IPS DF 4.7 (cell line): ENCODE results near the gene XYLT2.
"Not testable (repeated sequence)": the region's sequence is repeated elsewhere in the genome, so short reads cannot be mapped to it uniquely, and the experiment has no call there.

Experiments
- DNase-seq: peaks from one replicate; pipeline ENCODE4 v3.0.0-alpha.2; 2013; ENCODE audit warnings: low spot score; ENCODE audit errors: extremely low read depth

XYLT2 gene

DNA sequence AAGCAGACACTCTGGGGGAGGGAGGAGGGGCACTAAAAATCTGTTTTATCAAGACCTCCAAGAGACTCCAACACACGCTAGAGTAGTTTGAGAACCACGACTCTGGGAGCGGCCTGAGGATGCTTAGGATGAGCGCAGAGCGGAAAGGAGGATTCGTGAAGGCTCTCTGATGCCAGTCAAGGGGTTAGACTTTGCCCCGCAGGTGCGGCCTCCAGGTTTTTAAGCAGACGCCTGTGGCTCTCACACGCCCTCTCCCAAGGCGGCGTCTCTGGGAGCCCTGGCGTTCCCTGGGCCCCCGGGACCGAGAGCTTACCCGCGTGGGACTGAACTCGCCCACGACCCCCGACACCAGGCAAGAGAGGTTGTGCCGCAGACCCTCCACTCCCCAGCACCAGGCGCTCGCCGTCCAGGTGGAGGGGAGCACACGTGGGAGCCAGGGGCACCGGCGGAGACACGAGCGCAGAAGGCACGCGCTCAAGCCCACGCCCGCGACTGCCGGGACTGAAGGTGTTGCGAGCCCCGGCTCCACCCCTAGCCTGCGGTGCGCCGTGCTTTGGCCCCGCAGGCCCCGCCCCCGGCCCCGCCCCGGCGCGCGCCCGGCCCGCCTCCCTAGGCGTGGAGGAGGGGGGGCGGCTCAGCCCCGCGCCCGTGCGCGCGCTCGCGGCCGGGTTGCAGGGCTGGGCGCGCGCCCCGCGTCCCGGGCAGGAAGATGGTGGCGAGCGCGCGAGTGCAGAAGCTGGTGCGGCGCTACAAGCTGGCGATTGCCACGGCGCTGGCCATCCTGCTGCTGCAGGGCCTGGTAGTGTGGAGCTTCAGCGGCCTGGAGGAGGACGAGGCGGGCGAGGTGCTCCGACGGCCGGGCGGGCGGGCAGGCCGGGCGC is at the start of gene XYLT2:
Gene XYLT2, plus strand, starts transcription at position 695 of the 881 bp plus-strand sequence. Its CDS starts 15 bp downstream, at position 710.
- DNase-seq: no peak

DNA sequence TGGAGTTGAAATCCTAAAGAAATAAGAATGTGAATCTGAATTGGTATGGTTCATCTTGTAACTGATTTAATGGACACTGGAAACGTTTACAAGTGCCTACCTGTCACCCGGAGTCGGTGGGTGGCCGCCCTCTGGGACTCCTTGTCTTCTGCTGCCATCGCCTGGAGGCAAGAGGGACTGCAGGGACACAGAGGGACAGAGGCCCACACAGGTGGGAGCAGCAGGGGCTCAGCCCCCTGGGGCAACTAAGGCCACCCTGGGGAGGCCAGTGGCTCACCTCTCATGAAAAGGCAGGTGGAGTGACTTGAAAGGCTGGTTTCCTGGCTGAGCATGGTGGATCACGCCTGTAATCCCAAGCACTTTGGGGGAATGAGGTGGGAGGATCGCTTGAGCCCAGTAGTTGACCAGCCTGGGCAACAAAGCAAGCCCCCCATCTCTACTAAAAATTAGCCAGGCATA is 48.5 kb upstream of the XYLT2 start:
- no peak for DNase-seq

- no peak for DNase-seq
Measured at GRCh38 chr17:50298018-50298417, 47.9 kb upstream of the XYLT2 start.

DNA sequence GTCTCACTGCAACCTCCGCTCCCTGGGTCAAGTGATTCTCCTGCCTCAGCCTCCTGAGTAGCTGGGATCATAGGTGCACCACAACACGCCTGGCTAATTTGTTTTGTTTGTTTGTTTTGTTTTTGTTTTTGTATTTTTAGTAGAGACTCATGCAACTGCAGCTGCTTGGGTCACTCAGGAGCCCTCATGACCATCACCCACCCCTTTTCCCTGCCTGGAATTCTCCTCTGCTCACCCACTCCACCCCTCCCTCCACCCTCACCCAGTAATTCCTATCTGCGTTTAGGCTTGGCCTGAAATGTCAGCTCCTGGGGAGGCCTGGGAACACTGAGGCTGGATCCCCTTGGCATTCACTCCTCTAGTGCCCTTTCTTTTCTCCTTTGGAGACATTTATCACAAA is 46.1 kb upstream of the XYLT2 start:
- no peak for DNase-seq

DNA sequence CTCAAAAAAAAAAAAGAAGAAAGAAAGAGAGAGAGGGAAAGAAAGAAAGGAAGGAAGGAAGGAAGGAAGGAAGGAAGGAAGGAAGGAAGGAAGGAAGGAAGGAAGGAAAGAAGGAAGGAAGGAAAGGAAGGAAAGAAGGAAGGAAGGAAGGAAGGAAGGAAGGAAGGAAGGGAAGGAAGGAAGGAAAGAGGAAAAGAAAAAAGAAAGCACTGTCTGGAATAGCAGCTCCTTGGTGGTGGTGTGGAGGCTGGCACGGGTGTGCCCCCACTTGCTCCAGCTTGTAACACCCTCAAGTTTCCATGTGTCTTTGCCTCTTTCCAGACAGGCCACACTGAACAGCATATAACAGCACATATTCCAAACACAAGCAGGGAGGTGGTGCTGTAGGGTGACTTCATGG is 45.1 kb upstream of the XYLT2 start:
- not testable (repeated sequence) for DNase-seq

- no peak for DNase-seq
Measured at GRCh38 chr17:50301891-50302584, 43.9 kb upstream of the XYLT2 start.

DNA sequence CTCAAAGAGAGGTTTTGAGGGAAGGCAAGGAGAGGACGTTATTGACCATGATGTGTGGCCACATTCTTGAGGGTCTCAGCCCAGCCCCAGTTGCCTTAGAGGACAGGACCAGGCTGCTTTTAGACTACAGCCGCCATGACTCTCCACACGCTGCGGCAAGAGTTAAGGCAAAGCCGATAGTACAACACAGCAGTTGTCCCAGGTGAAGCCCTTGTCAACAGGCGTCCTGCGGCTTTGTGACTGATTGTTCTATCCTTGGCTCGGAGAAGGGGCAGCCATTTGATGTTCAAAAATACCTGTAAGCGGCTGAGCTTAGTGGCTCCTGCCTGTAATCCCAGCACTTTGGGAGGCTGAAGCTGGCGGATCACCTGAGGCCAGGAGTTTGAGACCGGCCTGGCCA is 42.9 kb upstream of the XYLT2 start:
- DNase-seq: no peak

DNA sequence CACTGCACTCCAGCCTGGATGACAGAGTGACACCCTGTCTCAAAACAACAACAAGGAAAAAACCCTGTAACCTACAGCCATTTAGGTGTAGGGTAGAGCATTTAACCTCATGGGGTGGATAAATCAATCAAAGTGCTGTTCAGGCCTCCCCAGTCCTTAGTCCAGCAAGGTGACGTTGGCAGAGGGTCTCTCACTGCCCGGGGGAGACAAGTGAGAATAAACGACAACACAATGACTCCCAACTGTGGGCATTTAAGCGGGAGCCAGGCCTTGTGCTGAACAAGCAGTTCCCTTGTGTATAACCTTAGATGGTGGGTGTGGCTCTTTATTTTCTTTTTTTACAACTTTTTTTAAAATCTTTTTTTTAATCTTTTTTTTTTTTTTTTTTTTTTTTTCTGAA is 42.3 kb upstream of the XYLT2 start:
- no peak for DNase-seq

DNA sequence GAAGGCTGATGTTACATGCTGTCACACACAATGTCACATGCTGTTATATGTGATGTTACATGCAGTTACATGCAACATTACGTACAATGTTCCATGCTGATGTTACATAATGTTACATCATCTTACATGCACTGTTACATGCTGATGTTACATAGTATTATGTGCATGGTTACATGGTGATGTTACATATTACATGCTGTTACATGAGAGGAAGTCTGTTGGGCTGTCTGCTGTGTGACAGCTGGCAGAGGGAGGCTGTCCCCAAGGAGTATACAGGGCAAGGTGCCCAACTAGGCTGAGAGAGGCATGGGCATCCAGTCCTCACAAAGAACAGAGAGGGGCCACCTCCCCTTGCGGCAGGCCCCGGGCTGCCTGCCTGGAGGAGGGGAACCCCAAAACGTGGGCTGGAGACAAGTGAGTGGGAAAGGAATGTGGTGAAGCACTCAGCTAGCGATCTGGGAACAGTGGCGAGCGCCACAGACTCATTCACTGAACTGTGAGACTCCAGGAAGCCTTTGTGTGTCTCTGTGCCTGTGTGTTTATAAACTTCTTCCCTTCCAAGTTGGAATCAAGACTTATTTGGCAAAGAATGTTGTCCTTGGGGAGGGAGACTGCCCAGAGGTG is 41.0 kb upstream of the XYLT2 start:
- DNase-seq: no peak

DNA sequence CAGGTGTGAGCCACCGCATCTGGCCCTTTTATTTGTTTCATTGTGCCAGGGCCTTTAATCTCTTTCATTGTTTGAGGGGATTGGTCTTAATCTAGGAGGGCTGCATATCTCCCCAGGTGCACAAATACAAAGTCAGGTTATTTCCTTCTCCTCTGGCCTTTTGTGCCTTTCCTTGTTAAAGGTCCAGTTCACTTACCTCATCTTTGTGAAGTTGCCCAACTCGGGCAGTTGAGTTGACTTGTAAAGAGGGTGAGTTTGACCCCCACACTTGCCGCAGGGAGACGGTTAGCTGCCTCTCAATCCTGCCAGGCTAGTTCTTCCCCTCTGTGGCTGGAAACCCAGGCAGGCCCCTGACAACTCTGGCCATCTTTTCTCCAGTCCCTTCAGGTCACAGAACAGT is 38.3 kb upstream of the XYLT2 start:
- DNase-seq: no peak

DNA sequence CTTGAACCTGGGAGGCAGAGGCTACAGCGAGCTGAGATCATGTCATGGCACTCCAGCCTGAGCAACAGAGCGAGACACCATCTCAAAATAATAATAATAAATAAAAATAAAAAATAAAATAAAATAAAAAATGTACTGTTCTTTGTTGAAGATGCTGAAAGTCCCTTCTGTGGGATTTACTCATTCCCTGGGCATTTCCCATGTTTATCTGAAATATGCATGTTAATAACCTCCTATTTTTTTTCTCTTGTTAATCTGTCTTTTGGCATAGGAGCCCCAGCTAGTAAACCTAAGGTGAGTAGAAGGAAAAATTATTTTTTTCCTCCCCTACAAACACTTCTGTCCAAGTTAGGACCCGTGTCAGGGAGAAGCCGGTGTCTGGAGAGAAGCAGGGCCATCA is 37.3 kb upstream of the XYLT2 start:
- no peak for DNase-seq

DNA sequence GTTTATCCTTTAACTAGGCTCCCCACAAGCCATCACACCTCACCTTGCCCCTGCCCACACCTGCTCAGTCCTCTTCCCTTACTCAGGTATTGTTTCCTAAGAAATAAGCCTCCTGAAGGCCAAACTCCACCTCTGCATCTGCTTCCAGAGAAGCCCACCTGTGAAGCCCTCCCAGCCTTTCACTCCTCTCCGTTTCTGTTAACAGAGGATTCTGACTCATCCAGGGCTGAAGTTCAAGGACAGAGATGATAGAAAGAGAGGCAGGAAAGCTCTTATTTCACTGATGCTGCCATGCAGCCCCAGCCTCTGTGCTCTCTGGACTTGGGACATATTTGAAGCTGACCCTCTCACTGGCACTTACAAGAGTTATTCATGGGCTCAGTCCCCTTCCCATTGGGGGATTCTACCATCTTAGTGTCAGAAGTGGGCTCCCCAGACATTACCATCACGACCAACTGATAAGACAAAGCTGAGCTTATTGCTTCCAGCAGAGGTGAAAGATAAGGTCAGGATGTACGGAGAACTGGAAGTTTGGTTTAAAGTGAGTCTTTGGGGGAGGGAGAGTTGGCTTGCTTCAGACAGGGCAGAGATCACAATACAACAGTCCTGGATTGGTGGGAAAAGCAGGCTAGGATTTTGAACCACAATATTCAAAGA is 35.3 kb upstream of the XYLT2 start:
- DNase-seq: no peak

DNA sequence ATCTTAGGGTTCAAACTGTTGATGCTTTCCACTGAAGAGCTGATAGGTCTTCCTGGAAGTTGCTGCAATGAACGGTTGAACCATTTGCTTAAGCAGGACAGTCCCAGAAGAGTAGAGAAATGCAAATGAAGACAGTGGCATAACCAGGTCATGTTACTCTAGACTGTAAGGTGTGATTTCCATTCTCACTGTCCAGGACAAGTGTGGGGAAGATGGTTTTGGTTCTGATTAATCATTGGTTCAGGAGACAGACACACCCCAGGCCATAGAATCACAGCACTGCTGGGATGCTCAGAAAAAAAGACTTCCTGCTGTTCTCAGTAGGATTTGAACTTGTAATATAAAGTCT is 34.8 kb upstream of the XYLT2 start:
- DNase-seq: no peak

DNA sequence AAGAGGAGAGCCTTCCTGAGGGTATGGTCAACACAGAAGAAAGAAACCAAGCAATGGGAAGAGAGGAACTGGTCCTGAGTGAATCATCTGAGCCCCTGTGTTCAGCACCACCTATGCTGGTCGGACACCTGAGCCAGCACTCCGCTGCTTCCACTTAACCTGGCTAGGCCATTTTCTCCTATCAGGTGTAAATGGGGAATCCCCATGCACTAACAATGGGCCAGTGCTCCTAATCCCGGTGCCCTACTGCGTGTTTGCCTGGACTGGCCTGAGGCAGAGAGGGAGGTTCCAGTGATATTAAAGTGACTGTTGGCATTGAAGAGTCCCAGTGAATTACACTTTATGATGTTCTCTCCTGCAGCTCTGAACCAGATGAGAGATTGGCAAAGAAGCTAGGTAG is 34.4 kb upstream of the XYLT2 start:
- DNase-seq: no peak

- DNase-seq: no peak
Measured at GRCh38 chr17:50312308-50312707, 33.6 kb upstream of the XYLT2 start.

DNA sequence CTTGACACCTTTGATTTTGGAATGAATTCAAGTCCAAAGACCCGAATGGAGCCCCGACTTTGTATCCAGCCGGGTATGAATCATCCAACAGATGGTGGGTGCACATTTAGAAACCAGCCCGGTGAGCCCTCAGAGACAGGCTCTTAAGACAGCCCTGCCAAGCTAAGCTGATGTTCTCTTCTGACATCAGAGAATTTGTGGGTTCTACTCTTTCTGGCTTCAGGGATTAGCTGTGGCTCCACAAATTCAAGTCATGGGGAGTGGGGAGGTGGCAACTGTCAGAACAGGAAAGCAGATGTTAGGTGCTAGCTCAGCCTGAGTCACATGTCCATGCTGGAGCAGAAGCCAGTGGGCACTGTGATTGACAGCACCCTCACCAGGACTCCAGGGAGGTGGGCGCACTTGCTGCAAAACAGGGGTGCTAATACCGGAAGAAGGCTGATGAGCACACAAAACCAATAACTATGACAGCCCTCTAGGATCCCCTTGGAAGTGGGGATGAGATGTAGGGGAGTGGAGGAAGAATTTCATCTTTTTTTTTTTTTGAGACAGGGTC is 31.4 kb upstream of the XYLT2 start:
- no peak for DNase-seq

DNA sequence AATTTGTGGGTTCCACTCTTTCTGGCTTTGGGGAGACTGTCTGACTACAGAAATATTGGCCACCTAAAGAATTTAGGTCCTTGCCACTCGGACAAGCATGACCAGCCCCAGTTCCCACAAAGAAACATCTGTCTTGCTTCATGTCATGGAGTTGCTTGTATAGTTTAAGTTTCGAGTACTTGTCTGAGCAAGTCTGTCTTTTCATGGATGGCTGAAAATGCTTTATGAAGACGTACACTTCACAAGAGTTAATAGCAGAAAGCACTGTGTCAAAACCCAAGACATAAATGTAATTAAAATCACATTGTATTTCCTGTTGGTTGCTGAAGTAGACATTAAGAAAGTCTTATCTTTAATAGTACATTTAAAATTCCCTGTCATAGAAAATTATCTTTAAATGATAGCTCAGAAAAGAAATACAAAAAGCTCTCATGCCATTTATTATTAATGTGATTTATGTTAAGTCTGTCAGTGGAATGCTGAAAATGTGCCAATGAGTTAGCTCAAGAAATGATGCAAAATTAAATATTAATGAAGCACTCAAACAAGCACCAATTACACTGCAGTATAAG is 29.8 kb upstream of the XYLT2 start:
- DNase-seq: no peak

GRCh38 chr17:50316660-50317059 is 29.3 kb upstream of the XYLT2 start:
- not testable (repeated sequence) for DNase-seq

DNA sequence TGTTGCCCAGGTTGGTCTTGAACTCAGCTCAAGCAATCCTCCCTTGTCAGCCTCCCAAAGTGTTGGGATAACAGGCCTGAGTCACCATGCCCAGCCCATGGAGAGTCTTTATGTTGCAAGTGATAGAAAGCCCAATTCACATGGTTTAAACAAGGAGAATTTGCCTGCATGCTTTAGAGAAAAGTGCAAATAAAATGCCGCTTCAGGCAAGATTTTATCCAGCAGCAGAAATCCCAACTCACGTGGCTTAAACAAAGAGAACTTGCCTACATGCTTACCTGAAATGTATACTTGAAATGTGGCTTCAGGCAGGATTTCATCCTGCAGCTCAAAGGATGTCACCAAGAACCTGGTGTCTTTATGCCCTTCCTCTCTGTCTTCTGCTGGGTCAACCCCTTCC is 28.8 kb upstream of the XYLT2 start:
- DNase-seq: no peak

DNA sequence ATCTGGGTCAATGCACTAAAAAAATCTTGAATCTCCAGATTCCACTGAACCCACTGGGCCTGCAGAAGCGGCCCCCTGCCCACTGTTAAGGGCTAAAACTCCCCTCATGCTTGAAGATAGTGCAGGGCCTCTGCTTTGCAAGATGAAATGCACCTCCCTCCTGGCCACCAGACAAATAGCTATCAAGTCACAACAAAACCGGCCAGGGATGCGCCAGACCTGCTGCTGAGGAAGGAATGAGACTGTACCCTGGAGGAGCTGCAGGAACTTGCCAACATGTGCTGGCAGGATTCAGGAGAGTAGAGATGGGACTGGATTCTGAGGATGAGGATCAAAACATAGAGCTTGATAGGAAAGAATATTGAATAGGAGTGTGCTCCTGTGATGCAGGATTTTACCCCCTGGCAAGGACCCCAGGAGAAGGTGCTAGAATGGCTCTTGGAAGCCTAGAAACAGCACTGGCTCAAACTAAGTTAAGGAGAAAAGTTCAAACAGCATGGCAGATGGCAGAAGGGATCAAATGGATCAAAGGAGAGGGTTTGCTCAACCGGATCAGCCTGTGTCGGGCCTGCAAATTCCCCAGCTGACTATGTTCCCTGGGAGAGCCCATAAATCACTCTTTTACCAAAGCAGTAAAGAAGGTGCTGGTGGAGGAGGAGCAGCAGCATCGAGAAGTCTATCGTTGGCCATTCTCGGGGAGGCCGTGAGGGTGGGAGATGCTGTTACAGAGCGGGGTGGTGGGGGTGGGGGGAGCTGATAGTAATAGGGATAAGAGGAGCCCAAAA is 27.2 kb upstream of the XYLT2 start:
- DNase-seq: no peak
